GM12874 (cell line): Measurements from ENCODE around the gene ADNP.

Experiments
- TF ChIP-seq, protein P1 (sequence below): IDR thresholded peaks from 2 replicates; pipeline ENCODE4 v1.5.1; 2011; ENCODE audit warnings: low read depth, mild to moderate bottlenecking, control low read depth, low read length, moderate library complexity; ENCODE audit not compliant: insufficient read depth

Gene ADNP

DNA sequence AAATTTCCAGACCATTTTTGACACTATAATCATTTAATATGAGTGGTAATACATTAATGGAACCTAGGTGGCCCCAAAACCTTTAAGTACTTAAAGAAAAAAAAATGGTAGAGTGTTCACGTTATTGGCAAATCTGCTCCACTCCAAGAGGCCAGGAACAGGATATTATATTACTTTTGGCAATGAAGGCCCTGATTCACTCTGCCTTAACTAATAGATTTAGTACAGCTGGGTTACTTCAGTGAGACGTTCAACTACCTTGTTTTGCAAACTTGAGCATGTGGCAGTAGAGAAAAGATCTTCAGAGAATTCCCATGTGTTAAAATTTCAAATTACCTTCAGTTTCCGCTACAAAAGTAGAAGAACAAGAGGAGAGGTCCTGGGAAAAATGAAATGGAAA, 12.8 kb downstream of the ADNP start:
- TF ChIP-seq, protein P1, sequence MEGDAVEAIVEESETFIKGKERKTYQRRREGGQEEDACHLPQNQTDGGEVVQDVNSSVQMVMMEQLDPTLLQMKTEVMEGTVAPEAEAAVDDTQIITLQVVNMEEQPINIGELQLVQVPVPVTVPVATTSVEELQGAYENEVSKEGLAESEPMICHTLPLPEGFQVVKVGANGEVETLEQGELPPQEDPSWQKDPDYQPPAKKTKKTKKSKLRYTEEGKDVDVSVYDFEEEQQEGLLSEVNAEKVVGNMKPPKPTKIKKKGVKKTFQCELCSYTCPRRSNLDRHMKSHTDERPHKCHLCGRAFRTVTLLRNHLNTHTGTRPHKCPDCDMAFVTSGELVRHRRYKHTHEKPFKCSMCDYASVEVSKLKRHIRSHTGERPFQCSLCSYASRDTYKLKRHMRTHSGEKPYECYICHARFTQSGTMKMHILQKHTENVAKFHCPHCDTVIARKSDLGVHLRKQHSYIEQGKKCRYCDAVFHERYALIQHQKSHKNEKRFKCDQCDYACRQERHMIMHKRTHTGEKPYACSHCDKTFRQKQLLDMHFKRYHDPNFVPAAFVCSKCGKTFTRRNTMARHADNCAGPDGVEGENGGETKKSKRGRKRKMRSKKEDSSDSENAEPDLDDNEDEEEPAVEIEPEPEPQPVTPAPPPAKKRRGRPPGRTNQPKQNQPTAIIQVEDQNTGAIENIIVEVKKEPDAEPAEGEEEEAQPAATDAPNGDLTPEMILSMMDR = no peak

DNA sequence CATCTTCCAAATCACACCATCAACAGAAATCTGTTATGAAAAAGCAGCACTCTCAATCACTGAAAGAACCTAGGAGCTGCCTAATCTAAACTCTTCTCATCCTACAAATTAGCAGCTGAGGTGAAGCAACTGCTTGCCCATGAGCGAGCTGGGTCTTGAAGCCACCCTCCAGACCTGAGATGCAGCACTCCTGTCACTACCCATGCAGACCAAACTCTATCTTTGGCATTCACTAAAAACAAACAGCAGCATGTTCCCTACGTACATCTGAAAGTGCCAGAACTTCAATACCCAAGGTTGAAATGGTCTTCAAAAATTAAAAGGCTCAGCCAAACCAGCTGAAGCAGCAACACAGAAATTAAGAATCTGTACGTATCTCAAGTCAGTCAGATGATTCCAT, 14.3 kb downstream of the ADNP start:
- TF ChIP-seq, protein P1 = no peak

DNA sequence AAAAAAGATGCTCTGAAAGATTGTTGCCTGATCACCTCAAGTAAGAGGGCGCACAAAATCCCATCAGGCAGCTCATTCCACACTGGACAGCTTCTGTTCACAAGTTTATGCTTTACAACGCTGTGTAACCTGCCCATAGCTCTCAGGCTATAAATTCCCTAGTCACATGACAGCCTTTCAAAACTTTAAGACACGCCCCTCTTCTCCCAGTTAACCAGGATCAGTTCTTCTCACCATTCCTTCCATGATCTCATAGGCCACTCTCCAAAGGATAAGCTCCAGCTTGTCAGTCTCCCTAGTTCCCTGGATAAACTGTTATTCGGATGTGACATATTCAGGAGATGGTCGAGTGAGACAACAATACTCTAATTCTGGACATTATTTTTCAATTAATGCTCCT, 15.0 kb downstream of the ADNP start:
- TF ChIP-seq, protein P1 = no peak

DNA sequence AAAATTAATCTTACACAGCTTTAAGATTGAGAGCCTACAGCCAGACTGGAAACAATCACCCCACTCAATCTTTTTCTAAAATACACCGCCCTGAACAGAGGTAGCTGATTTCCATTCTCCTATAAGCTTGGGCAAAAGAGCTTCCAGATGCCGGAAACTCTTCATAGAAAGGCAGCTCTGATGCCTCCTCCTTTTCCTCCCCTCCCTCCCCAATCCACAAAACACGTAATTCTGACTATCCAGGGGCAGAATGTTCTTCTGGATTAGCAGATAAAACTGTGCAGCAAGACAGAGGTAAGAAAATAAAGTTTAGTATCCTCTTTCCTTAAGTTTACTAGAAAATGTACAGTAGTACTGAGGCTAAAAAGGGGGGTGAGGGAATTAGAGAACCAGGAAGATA, 15.8 kb downstream of the ADNP start:
- TF ChIP-seq, protein P1 = no peak

DNA sequence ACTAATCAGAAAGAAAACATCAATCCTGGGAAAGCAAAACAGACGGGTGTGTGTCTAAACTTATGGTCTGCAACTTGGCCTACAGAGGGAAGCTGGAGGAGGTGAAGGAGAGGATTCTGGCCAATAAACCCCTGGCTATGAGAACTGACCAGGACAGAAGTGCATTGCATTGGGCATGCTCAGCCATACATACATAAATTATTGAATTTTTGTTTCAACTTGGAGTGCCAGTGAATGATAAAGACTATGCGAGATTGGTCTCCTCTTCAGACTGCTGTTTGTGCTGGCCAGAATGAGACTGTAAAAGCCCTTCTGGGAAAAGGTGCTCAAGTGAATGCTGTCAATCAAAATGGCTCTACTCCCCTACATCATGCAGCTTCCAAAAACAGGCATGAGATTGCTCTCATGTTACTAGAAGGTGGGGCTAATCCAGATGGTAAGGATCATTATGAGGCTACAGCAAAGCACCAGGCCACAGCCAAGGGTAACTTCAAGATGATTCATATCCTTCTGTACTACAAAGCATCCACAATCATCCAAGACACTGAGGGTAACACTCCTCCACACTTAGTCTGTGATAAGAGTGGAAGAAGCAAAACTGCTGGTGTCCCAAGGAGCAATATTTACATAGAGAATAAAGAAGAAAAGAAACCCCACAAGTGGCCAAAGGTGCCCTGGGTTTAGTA, 17.4 kb downstream of the ADNP start:
- TF ChIP-seq, protein P1 = no peak

DNA sequence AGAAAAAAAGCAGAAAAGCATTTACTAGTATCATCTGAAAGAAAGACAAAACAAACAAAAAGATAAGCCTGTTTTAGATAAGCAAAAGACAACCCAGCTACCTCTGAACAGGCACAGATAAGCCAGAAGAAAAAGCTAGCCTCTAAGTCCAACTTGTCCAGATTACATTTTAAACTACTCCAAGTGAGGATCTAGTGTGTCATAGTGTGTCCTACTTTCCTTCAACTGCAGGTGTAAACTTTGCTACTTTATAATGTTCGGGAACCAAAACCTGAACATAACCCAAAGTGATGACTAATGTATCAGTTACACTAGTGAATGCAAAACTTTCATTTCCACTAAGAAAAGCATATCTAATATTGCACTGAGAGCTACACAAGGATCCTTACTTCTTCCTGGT, 19.5 kb downstream of the ADNP start:
- TF ChIP-seq, protein P1 = no peak

DNA sequence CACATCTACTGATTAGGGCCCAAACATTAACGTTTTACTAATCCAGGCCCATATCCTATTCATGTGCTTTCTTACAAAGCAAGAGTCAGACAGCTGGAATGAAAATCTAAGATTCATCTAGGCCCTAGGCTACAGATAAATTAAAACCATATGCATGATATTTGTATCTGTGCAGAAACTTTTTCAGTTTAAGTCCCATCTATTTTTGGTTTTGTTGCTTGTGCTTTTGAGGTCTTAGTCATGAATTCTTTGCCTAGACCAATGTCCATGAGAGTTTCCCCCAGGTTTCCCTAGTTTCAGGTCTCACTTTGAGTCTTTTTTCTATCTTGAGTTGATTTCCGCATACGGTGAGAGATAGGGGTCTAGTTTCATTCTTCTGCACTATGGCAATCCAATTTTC, 20.2 kb downstream of the ADNP start:
- TF ChIP-seq, protein P1 = no peak
